Mesenteric fat pad (tissue), 1 donor: ENCODE data around the gene TBCD. TPM values are rescaled to one million over a fixed set of nuclear protein-coding genes. Genes with fewer than 3 reads are reported as not detected.

Experiments used
- DNase-seq: peaks from one replicate; pipeline ENCODE4 v3.0.0-alpha.2; 2020; ENCODE audit warnings: low spot score
- total RNA-seq: library from RNA; stranded (reverse); fragmentation: NEBNext Ultra II Directional; extraction: Animal tissue kit (Norgen Biotek cat#: 25700); gene quantifications from one replicate; pipeline ENCODE4 v1.2.1, GENCODE V29; 2021
- donor health status: DM: yes; HTN: yes; CAD: no.

TBCD gene
- total RNA-seq, 1 donor from 2014 or later, result 128 TPM

DNA sequence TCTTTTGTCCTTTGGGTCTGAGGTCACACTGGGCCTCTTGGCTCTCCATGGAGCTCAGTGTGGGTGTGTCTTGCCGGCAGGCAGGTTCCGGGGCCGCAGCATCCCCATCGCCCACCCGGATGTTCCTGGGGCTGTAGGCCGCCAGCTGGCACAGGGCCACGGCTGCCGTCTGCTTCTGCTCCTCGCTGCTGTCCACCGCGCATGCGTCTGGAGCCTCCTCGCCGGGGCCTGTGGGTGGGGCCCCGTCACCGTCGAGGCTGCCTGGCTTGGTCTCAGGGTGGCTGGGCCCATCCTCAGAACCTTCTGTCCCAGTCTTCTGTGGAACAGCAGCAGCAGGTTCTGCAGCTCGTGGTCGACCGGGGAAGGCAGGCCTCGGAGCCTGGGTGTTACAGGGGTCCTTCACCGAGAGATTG lies 78.4 kb downstream of the TBCD start:
- DNase-seq, result no peak

DNA sequence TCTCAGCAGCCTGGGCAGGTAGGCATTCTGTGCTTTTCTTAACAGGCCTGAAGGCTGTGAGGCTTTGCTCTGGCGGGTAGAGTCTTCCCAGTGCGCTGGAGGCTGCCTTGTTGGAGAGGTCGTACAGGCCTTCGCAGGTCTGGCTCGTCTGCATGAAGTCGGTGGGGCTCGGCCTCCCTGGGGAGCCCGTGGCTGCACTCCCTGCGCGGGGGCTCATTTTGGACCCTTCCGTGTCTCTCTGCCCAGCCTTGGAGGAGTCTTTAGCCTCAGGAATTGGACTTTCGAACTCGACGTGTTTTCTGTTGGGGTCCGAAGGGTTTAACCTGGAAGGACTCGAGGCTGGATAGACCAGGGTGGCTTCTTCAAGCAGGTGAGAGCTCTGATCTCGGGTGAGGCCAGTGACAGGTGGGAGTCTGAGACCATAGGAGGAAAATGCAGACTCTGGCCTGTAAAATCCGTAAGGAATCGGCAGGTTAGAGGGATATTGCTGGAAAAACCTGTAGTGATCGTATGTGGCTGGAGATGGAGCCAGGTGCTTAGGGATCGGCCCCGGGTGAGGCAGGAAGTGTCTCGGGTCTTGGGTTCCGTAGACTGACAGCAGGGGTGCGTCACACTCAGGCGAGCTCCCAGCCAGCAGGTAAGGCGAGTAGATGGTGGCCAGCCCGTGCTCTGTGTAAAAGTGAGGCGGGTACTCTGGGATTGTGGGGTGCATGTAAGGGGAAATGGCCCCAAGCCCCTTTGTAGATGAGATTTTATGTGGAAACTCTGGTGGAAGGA lies 79.4 kb downstream of the TBCD start:
- DNase-seq, result no peak

- no peak for DNase-seq
Measured at GRCh38 chr17:82831818-82832200, 79.9 kb downstream of the TBCD start.

- no peak for DNase-seq
Measured at GRCh38 chr17:82832411-82832810, 80.5 kb downstream of the TBCD start.

- DNase-seq, result no peak
Measured at GRCh38 chr17:82832881-82833475, 81.1 kb downstream of the TBCD start.

DNA sequence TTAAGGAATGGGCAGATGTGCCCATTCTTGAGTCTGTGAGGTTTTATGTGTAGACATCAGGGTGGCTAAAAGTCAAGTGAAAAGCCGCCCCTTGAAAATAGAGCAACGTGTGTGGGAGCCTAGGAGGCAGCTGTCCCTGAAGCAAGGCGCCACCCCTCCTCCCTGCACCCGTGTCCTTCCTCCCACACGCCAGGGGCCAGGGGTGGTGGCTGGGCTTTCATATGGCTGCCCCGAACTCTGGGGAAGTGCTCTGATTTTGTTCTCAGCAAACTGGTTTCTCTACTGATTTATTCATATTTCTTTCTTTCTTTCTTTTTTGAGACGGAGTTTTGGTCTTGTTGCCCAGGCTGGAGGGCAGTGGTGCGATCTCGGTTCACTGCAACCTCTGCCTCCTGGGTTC lies 83.3 kb downstream of the TBCD start:
- DNase-seq, result no peak

DNA sequence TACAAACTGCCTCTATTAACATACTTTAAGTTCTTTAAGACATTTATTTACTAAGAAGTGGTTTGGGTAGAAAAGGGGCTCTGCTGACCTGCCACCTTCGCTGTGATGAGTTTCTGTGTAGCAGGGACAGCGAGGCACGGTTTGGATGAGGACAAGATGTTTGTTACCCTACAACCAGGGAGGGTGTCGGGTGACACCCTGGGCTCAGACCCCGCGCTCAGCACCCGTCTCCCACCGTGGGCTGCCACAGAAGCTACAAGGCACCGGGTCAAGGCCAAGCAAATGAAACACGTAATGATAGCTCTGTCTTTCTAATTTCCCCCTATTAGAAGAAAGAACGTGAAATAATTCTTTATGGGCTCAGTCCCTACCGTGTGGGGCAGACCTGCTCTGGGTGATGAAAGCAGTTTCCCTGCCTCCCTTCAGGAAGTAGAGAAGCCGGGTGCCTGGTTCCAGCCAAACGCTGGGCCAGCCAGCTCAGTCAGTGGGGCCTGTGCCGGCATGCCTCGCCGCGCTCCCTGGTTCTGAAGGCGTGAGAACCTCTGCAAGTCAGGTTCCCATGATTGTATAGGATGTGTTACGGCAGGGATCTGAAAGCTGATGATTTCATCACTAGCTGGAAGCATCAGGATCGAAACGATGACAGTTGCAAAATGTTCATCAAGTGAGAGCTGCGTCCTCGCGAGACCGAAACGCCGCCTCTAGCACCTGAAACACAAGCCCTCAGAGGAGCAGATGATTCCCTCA lies 84.1 kb downstream of the TBCD start:
- DNase-seq, result no peak

GRCh38 chr17:82836823-82837357 lies 85.0 kb downstream of the TBCD start:
- DNase-seq, result no peak

GRCh38 chr17:82837586-82838320 lies 85.9 kb downstream of the TBCD start:
- no peak for DNase-seq

GRCh38 chr17:82838386-82839063 lies 86.7 kb downstream of the TBCD start:
- DNase-seq, result no peak

- DNase-seq, result no peak
Measured at GRCh38 chr17:82839617-82840292, 87.9 kb downstream of the TBCD start, which contains the start of gene ZNF750. Gene ZNF750, minus strand, starts transcription at chr17:82840022. Its CDS starts 7,568 bp downstream, at chr17:82832454.

GRCh38 chr17:82840431-82840831 lies 88.6 kb downstream of the TBCD start:
- DNase-seq, result no peak

DNA sequence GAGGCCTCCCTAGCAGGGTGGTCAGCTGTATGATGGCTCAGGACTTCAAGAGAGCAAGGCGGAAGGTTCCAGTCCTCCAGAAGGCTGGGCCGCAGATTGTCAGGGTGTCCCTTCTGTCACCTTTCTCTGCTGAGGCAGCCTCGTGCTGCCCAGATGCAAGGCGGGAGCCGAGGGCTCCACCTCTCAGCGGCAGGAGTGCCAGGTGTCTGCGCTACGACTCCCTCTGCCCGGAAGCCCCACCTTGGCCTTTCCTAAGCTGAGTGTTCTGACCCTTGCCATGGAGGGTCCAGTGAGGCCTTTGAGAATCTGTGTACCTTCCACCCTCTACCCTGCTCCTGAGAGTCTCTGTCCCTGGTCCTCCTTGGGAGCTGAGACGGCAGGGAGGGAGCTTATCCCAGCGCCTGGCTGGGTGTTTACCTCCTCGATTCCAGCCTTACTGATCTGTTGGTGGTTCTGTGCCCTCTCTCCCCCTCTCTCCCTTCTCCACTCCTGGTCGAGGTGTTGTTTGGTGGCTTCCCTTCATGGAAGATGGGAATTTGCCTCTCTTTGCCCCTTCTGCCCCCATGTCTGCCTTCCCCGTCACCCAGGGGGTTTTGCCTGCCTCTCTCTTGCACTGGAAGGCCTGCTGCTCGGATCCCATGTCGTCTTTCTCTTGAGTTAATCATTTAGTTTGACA lies 90.2 kb downstream of the TBCD start:
- no peak for DNase-seq

GRCh38 chr17:82843904-82844680 lies 92.2 kb downstream of the TBCD start:
- no peak for DNase-seq

DNA sequence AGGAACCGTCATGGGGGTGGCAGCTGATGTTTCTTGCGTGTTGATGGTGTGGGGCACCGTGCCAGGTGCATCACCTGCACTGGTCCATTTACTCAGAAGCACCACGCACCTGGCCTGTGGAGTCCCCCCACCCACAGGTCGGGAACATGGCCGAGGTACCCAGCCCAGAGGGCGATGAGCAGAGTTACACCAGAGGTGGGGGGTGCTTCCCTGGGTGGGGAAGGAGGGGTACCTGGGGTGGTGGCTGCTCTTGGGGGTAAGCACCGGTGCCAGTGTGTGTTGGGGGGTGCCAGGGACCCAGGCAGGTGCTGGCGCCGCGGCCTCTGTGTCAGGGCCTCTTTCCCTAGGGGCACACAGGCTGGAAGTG lies 92.9 kb downstream of the TBCD start:
- no peak for DNase-seq

GRCh38 chr17:82845163-82845807 lies 93.4 kb downstream of the TBCD start:
- DNase-seq, result no peak

DNA sequence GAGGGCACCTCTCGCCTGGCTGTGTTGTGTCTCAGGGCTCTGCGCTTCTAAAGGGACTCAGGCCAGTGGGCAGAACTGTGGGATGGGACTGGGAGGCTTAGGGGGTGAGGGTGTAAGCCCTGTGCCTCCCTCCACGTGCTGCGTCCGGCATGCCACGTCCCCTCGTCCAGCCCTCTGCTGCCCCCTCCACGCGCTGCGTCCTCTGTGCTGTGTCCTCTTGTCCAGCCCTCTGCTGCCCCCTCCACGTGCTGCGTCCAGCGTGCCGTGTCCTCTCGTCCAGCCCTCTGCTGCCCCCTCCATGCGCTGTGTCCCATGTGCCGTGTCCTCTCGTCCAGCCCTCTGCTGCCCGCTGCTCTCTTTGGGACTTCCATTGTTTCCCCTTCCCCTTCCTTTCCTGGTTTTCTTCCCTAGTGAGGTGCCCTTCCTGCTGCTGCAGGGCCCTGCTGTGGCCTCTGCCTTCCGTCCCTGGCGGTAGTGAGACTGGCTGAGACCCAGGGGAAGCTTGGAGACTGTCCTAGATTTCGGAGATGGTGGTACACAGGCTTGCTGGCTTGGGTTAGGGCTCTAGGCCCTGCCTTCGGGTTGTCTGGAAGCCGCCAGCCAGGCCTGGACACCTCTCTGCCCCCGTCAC lies 94.3 kb downstream of the TBCD start:
- no peak for DNase-seq
